DMS153 (cell line): ENCODE measurements around the gene ATP8A2.
A peak's percentile ranks its signal among the peaks of the same experiment; 100 is the strongest.

ENCODE experiments used
- DNase-seq: peaks from one replicate; lab custom pipeline; 2025; lab: John Stamatoyannopoulos, UW

The ATP8A2 gene

DNA sequence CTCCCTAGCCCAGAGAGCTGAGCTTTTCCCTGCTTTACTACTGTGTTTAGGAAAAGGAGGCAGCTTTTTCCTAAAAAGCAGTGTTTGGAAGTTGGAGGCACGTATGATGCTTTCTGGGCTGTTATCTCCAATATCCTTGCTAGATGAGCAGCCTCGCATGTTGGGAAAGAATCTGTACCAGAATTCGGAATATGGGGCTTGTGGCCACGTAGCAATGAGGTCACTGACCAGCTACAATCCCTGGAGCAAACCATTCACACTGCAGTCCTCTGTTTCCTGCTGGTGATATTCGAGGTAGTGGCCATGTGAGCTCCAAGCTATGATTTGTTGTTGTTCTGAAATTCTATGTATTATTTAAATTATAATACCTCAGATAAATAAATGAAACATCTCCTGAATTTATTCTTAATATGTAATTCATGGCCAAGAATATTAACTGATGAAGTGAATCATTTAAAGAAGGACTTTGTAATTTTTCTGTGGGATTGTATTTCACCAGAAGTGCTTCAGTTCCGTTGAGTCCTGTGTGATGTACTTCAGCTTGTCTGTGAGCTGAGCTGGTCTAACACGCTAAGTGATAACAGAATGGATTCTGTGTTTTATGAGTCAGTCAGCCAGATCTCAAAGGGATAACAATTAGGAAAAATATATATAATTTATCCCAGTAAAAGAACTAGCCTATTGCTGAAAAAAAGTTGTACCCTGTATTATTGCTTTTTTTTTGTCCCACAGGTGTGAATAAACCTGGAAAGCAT is 360.5 kb downstream of the ATP8A2 start:
- DNase-seq: no peak

DNA sequence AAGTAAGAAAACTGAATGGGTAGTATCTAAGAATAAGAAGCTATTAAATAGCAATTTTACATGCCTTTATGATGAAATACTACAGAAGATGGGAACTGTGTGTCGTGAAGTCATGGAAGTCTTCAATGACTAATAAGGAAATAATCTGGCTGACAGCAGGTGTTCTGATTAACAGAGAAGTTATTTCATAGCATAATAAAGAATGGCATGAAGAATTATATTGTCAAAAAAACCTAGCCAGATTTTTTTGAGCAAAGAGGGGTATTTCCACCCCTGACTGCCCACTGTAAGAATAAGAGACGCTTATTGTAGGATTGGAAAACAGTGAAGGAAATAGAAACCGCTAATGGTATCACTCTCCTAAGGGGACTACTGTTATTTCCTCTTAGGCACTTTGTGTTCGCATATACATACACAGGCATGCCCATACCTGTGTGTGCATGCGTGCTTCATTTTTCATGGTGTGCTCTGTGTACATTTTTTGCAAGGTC is 361.3 kb downstream of the ATP8A2 start:
- DNase-seq: peak; percentile 37

GRCh38 chr13:25733696-25734435 is 362.1 kb downstream of the ATP8A2 start:
- DNase-seq: peak; percentile 60

- peak; percentile 71 for DNase-seq
Measured at GRCh38 chr13:25738342-25739196, 366.8 kb downstream of the ATP8A2 start.

GRCh38 chr13:25739376-25739775 is 367.6 kb downstream of the ATP8A2 start:
- no peak for DNase-seq

DNA sequence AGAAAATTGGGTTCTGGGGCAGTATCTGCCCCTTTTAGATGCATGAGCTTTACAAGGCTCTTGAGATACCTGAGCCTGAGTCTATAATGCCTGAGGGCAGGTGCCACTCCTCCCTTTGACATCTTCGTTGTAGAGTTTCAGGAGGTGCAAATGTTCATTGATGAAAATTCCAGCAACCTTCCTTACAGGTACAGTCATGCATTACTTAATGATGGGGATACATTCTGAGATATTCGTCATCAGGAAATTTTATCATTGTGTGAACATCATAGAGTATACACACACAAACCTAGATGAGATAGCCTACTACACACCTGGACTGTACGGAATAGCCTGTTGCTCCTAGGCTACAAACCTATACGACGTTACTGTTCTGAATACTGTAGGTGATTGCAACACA is 370.0 kb downstream of the ATP8A2 start:
- DNase-seq: no peak

- no peak for DNase-seq
Measured at GRCh38 chr13:25742220-25742619, 370.4 kb downstream of the ATP8A2 start.

DNA sequence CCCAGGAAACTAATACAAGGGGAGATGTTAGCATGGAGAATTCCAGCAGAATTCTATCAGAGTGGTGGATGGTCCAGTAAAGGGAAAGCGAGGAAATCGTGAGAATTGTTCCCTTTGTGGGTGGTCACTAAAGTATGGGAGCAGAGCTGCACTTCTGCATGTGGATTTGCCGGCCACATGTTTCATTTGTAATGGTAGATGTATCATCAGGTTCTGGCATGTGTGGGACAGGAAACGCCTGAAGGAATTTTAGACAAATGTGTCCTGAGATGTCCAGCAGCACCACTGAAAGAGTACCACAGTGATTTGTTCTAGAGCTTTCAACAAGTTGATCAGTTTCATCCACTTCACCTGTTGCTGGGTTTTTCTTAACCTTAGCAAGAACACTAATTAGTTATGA is 371.6 kb downstream of the ATP8A2 start:
- DNase-seq: no peak

- no peak for DNase-seq
Measured at GRCh38 chr13:25744178-25744577, 372.4 kb downstream of the ATP8A2 start.

DNA sequence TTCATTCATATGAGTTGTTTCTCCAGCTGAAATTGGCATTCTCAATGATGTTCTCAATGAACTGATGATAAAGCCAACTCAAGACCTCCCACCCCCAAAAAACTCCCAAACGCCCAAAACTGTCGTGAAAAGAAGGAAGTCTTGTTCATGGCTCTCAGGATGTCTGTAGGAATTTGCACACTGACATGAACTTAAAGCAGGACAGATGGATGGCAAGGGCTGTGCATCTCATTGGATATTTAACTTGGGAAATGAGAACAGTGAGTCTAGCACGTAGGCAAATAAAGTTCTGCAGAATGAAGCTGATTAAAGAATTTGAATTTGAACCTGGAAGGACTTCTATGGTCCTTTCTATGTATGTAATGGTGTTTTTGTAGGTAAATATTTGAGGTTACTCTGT is 374.4 kb downstream of the ATP8A2 start:
- no peak for DNase-seq

- peak; percentile 60 for DNase-seq
Measured at GRCh38 chr13:25752957-25753551, 381.3 kb downstream of the ATP8A2 start.

DNA sequence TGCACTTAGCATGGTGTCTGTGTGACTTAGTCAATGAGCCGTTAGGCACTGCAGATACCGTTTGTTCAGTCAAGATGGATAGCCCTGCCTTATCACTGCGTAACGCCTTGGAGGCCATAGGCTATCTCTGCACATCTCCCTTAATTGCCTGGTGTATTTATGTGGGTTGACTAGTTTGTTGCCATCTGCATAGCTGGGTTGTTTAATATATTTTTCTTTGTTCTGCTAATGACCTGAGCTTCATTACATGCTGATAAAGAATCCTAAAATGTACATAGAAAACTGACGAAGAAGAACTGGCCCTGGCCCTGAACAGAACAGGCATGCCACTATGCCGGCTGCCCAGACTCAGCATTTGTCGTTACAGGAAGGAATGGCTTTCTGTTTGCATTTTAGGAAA is 382.2 kb downstream of the ATP8A2 start:
- DNase-seq: no peak

DNA sequence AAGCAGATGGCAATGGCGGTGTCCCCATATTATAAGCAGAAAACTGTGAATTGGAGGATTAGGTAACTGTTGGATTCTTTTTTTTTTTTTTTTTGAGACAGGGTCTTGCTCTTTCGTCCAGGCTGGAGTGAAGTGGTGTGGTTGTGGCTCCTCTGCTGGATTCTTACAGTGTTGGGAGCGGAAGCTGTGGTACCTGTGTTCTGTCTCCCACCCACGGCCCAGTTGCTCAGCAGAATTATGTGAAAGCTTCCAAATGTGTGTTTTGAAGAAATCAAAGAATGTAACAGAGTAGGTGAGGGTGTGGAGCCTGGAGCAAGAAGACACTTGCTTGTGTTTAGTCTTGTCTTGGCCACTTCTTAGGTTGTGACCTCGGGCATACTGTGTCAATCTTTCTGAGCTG is 384.5 kb downstream of the ATP8A2 start:
- DNase-seq: no peak

DNA sequence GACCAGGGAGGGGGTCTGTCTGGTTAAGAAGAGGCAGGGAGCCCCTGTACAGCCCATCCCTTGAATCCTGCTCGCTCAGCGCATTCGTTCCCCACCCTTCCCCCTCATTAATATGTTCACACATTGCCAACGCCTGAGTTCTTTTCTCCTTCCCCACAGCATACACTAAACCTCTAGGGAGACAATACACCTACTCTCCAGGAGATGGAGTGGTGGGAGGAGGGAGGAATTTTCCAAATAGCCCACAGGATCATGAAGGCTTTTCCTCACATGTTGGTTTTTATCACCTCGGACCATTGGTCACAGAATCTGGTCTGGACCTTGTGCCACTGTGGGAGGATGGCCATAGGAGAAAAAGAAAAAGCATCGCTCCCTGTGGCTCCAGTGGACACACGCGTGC is 385.1 kb downstream of the ATP8A2 start:
- peak; percentile 7 for DNase-seq

- DNase-seq: no peak
Measured at GRCh38 chr13:25761041-25761440, 389.3 kb downstream of the ATP8A2 start.

DNA sequence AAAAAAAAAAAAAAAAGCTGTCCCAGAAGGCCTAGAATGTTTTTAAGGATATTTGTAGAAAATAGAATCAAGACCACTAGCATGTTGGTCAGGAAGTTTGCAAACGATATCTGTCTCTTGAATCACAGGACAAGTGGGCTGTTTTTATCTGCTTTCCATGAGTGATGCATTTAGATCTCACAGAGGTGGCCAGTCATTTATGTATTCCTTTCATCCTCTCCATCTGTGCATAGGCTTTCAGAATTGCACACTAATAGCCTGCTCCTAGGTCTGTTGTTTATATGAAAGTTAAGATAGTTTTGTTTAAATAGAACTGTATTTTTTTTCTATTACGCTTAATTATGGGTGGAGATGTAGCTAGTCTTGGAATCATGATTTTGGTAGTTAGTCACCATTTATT is 390.5 kb downstream of the ATP8A2 start:
- DNase-seq: no peak

DNA sequence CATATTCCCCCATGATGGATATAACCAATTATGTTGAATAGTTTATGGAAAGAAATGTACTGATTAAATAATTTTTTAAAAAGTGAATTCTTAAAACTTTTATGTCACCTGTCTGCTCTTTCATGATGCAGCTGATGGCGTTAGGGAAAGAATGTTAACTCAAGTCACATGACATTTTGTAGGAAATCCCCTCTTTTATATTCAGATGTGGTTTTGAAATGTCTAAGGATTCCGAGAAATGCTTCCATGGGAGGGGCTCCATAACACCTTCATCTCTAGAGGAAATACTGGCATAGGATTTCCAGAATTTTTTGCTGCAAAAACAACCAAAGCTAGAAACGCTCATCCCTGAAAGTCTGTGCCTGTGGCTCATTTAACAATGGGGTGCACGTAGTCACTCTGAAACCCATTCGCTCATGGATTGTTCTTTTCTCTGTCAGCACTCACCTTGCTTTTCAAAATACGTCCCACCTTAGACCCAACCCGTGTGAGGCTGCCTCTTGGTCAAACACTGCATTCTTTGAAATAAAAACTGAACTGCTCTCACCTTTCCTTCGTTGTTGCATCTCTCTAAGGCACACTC is 391.1 kb downstream of the ATP8A2 start:
- DNase-seq: no peak

DNA sequence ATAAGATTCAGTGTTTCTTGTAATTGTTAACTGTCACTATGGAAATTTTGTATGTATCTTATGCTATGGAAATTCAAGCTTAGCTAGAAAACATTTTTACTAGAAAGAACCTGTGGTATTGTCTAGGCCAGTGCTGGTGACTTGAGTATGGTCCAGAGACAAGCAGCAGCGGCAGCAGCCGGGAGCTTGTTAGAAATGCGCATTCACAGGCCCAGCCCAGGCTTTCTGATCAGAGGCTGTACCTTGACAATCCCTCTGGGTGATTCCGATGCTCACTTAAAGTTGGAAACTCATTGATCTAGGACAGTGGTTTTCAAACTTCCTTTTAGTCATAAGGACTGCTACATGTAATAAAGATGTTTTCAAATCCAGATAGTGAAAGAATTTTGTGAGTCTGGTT is 392.6 kb downstream of the ATP8A2 start:
- DNase-seq: no peak

DNA sequence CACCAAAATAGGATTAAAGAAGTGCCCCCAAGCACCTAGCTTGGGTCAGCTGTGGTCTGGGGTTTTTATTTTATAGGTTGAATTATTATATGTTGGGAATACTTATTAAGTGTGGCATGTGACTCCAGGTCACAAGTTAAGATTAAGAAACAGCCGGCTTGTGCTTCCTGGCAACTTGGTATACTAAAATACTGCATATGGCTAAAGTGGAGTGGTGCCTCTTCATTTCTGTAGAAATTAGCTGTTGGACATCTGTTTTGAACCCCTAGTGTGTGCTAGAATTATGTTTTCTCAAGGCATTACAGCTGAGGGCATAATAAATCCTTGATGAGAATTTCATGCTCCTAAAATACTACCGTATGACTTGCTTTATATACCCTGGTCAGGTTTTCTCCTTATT is 393.5 kb downstream of the ATP8A2 start:
- DNase-seq: no peak

DNA sequence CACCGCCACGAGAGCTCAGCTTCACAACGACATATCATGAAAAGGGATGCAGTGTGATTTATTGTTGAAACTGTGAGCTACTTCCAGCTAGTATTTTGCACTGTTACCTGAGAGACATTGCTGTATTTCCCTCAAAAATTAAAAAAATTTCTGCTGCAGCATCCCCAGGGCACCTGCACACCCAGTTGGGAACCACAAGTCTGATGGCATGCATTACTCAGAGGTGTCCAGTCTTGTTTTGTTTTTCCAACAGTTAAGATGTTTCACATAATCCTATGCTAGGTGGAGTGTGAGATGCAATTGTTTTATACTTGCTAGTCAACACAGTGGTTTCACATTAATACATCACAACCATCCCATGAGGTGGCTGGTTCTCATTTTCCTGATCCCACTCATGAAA is 394.8 kb downstream of the ATP8A2 start:
- no peak for DNase-seq

GRCh38 chr13:25766991-25767390 is 395.2 kb downstream of the ATP8A2 start:
- DNase-seq: no peak

DNA sequence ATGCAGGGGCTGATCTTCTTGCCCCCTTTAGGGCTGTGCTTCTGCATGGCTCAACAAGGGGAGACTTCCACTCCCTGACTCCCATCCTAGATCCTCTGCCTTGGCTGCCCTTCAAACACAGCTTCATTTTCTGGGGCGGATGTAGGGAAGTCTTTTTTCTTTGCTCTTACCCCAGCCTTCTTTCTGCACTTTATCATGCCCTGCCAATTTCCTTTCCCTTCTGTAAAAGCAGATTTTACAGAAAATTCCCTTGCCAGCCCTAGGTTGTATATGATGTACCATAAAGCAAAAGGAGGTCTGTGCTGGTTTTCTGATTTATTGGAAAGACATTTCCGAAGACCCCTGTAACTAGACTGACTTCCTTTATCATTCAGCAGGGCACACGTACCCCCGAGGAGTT is 396.6 kb downstream of the ATP8A2 start:
- no peak for DNase-seq
